ENCODE measurements around the gene IFNA13.
A peak's percentile ranks its signal among the peaks of the same experiment; 100 is the strongest.

DNA sequence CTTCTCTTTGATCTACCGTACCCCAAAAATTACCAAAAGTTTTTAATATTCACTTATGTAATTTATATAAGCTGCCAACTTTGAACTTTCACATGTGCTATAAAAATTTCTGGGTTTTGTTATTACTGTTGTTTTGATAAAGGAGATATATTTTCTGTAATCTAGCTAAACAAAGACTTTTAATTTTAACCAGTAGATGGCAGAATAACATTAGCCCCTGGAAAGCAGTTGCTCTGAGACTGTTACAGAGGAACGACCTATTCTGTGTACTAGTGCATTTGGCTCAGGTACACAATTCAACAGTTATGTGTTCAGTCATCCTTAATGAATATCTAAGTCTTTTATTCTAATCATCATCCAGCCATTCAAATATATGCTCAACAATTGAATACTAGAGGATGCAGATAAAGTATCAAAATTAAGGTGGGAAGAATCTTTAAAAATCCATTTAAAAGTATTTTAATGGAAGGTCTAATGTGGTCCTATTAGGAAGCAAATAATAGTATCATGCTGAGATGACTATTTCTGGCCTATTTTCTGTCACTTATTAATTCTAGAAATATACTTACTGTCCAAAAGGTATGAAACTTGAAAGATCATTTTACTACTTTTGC is 41.2 kb downstream of the IFNA13 start:
- TF ChIP-seq, protein P1, sequence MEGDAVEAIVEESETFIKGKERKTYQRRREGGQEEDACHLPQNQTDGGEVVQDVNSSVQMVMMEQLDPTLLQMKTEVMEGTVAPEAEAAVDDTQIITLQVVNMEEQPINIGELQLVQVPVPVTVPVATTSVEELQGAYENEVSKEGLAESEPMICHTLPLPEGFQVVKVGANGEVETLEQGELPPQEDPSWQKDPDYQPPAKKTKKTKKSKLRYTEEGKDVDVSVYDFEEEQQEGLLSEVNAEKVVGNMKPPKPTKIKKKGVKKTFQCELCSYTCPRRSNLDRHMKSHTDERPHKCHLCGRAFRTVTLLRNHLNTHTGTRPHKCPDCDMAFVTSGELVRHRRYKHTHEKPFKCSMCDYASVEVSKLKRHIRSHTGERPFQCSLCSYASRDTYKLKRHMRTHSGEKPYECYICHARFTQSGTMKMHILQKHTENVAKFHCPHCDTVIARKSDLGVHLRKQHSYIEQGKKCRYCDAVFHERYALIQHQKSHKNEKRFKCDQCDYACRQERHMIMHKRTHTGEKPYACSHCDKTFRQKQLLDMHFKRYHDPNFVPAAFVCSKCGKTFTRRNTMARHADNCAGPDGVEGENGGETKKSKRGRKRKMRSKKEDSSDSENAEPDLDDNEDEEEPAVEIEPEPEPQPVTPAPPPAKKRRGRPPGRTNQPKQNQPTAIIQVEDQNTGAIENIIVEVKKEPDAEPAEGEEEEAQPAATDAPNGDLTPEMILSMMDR (conservative IDR thresholded peaks at IDR 0.05 in 1 of 2, IDR thresholded peaks at IDR 0.05 in 1 of 2; ENCODE audit: low read depth in 1 of 2, low read length in 2 of 2): peak; percentile 60 to 63
- no peak for TF ChIP-seq EZH2 (IDR thresholded peaks at IDR 0.05; ENCODE audit: low read length, missing control alignments)

All from fibroblast of lung (primary cell).